GM12864 (cell line): ENCODE data around the gene STRBP.

Experiments used
- DNase-seq: peaks from one replicate; pipeline ENCODE4 v3.0.0-alpha.2; 2011; ENCODE audit warnings: low read depth
- H3K4me3 ChIP-seq: 2 replicates; pipeline ENCODE4 v1.5.1; 2011; ENCODE audit warnings: mild to moderate bottlenecking, low read depth, low read length, control low read depth
- TF ChIP-seq, protein P1 (sequence below): IDR thresholded peaks from 2 replicates; pipeline ENCODE4 v1.5.1; 2011; ENCODE audit warnings: low read depth, mild to moderate bottlenecking, moderate library complexity, low read length, control low read depth, inconsistent platforms; ENCODE audit errors: missing control alignments

Gene STRBP

DNA sequence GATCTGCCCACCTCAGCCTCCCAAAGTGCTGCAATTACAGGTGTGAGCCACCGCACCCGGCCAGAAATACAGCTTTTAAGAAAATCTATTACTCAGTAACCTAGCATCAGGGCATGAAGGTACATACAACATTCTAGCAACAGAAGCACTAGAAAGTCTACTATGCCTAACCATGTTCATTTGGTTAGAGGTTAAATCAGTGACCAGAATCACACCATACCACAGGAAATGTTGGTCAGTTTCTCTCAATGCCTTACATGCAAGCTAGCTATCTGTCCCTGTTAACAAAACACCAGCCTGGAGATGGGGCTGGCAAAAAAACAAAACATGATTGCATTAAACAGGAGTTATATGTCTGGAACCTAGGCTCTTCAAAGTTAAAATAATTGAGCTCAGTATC, 104.1 kb downstream of the STRBP start:
- DNase-seq, result no peak
- no peak overlapping the region for H3K4me3 ChIP-seq
- TF ChIP-seq, protein P1, sequence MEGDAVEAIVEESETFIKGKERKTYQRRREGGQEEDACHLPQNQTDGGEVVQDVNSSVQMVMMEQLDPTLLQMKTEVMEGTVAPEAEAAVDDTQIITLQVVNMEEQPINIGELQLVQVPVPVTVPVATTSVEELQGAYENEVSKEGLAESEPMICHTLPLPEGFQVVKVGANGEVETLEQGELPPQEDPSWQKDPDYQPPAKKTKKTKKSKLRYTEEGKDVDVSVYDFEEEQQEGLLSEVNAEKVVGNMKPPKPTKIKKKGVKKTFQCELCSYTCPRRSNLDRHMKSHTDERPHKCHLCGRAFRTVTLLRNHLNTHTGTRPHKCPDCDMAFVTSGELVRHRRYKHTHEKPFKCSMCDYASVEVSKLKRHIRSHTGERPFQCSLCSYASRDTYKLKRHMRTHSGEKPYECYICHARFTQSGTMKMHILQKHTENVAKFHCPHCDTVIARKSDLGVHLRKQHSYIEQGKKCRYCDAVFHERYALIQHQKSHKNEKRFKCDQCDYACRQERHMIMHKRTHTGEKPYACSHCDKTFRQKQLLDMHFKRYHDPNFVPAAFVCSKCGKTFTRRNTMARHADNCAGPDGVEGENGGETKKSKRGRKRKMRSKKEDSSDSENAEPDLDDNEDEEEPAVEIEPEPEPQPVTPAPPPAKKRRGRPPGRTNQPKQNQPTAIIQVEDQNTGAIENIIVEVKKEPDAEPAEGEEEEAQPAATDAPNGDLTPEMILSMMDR, result no peak

DNA sequence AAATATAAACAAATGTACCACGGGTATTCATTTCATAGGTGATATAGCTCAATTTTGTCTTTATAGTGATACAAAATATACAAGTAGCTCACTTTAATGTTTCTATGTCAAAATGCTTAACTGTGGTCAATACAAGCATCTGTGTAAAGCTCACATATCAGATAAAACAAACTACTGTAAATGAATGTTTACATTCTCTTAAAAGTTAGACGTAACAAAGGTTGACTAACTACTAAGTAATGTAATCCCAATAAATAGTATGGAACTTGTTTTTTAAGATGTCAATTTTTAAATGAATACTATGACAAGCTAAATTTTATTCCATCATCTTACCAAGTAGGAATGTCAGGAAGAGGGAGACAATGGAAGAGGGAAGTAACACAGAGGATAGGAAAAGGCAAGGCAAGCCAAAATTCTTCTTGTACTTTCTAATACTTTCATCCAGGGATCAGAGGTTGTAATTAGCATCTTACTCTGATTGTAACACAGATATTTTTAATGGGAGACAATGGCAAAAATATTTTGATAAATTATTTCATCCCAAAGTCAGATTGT, 105.5 kb downstream of the STRBP start:
- no peak for DNase-seq
- no peak overlapping the region for H3K4me3 ChIP-seq
- TF ChIP-seq, protein P1, result no peak

DNA sequence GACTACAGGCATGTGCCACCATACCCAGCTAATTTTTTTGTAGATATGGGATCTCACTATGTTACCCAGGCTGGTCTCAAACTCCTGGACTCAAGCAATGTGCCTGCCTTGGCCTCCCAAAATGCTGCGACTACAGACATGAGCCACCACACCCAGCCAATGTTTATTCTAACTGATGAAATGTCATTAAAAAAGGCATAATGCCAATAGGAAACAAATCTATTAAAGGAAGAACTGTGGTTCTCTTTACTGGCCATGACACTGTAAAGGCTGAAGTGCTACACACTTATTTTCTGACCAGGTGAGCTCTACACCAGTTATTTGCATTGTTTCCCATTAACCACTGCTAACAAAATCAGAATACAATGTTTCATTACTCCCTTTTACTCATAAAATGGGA, 106.0 kb downstream of the STRBP start:
- DNase-seq, result no peak
- H3K4me3 ChIP-seq, result no peak overlapping the region
- TF ChIP-seq, protein P1, result no peak

DNA sequence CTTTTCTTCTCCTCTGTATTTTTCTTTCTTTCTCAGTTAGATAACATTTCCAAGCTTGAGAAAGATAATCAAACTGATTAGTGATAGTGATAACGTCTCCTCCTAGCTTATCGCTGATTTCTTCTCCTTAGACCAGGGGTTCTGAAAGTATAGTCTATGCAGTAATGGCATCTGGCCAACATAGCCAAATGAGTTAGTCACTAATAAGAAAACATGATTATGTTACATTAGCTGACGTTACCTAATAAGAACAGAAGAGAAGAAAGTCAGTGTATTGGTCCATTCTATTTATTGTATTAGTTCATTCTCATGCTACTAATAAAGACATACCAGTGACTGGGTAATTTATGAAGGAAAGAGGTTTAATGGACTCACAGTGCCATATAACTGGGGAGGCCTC, 111.2 kb downstream of the STRBP start:
- DNase-seq, result no peak
- H3K4me3 ChIP-seq, result no peak overlapping the region
- TF ChIP-seq, protein P1, result no peak

DNA sequence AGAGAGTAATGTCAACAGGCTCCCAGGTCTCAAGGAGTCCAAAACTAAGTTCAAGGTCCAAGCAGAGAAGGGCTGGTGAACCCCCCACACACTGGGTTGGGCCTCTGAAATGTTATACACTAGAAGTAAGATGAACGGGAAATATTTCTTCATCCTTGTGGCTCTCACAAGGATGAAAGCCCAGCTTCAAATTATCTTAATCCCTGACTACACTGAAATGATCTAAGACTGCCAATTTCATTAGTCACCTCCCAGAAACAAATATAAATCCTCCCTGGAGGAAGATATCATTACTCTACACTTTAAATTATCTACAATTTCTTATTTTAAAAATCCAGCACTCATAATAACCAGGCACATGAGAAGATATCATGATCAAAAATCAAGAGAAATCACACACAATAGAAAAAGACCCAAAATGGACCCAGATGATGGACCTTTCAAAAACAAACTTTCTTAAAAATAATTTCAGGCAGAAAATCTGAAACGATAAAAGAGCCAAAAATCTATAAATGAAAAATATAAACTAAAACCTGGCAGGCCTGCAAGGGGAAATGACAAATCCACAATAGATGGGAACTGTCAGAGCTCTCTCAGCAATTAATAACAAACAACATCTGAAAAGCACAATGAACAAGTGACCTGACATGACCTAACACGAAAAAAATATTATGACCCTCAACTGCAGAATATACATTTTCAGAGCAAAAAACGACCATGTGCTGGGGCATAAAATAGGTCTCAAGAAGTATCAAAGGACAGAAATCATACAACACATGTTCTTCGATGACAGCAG, 117.5 kb downstream of the STRBP start:
- no peak for DNase-seq
- H3K4me3 ChIP-seq, result no peak overlapping the region
- TF ChIP-seq, protein P1, result no peak

DNA sequence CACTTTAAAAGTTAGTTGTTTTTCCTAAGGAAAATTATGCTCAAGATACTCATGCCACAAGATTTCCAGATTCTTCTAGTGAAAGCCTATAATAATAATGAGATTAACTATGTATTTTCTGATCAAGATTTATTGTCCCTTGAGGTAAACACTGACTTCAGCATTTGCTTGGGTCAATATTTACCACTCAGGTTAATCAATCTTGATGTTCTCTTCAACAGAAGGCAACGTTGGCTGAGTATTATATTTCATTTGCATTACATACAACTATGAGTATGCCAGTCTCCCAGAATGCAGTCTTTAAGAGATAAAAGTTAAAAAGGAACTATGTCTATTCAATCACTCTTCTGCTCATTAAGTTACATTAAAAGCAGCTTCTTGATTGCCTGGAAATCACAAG, 119.3 kb downstream of the STRBP start:
- H3K4me3 ChIP-seq, result no peak overlapping the region
- DNase-seq, result no peak
- TF ChIP-seq, protein P1, result no peak

DNA sequence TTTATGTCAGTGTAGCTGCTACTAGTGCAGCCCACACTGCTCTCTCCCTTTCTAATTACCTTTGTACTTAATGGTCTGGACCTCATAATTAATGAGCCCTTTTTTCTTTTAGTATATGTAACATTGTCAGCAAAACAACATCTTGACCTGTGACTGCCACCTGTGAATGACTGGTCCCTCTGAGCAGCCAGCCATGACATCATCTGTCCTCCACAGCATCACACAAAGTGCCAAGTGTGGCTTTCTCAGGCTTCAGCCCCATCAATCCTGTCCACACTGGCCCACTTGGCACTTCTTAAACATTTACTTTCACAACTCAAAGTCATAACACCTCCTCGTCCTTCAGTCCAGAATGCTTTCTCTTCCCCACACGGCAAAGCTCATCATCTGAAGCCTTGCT, 130.2 kb downstream of the STRBP start:
- no peak overlapping the region for H3K4me3 ChIP-seq
- DNase-seq, result no peak
- TF ChIP-seq, protein P1, result no peak
